Ascending aorta (tissue), 2 donors: ENCODE data around the gene ARHGAP30. TPM values are rescaled to one million over a fixed set of nuclear protein-coding genes. Genes with fewer than 3 reads are reported as not detected.
"Not testable (repeated sequence)": the region's sequence is repeated elsewhere in the genome, so short reads cannot be mapped to it uniquely, and the experiment has no call there.

Source experiments
- DNase-seq, 2 donors: peaks; one replicate each; pipeline ENCODE4 v3.0.0-alpha.2; 2019; ENCODE audit warnings: low spot score in 2 of 2
- H3K27ac ChIP-seq, 2 donors: fragments of 200-600 bp; sonication (generic); one replicate each; pipeline ENCODE4 v1.5.1; 2016 to 2017; ENCODE audit warnings: mild to moderate bottlenecking in 1 of 2
- H3K27me3 ChIP-seq: fragments of 200-600 bp; sonication (generic); one replicate; pipeline ENCODE4 v1.5.1; 2017
- H3K36me3 ChIP-seq, 2 donors: fragments of 200-600 bp; sonication (generic); one replicate each; pipeline ENCODE4 v1.5.1; 2016
- H3K4me1 ChIP-seq, 2 donors: fragments of 200-600 bp; sonication (generic); one replicate each; pipeline ENCODE4 v1.5.1; 2016 to 2017; ENCODE audit warnings: mild to moderate bottlenecking in 1 of 2
- H3K4me3 ChIP-seq, 2 donors: fragments of 200-600 bp; sonication (generic); one replicate each; pipeline ENCODE4 v1.5.1; 2016 to 2017; ENCODE audit warnings: mild to moderate bottlenecking in 1 of 2
- H3K9me3 ChIP-seq, 2 donors: fragments of 200-600 bp; sonication (generic); one replicate each; pipeline ENCODE4 v1.5.1; 2016
- intact Hi-C: fragments of 100-400 bp; cut with DNase I; formaldehyde crosslinking; loops from one replicate; pipeline ENCODE4 v1.15.1; 2023
- total RNA-seq: library from RNA; depleted of rRNA; stranded (reverse); fragments of >200 nt; gene quantifications from one replicate; pipeline ENCODE4 v1.1.0, GENCODE V29; 2016
- TF ChIP-seq, protein P1 (sequence below), 3 experiments: fragments of 200-600 bp in 2 of 3; fragments of 450-650 bp in 1 of 3; sonication (generic) in 2 of 3; IDR thresholded peaks; one replicate each; pipeline ENCODE4 v1.5.1; 2016 to 2019; ENCODE audit warnings: antibody characterized with exemption in 3 of 3, mild to moderate bottlenecking in 1 of 3, moderate library complexity in 1 of 3

The ARHGAP30 gene
- total RNA-seq, 1 donor from 2014 or later, result 14.7 TPM

DNA sequence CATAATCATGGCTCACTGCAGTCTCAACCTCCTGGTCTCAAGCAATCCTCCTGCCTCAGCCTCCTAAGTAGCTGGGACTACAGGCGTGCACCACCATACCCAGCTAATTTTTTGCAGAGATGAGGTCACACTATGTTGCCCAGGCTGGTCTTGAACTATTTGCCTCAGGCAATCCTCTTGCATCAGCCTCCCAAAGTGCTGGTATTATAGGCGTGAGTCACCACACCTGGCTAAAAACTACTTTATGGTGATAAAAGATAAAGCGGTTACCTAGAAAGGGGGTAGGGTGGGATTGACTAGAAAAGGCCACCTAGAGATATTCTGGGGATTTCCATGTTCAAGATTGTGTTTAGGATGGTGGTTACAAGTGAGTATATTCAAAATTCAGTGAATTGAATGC is 35.9 kb downstream of the ARHGAP30 start:
- TF ChIP-seq, protein P1, sequence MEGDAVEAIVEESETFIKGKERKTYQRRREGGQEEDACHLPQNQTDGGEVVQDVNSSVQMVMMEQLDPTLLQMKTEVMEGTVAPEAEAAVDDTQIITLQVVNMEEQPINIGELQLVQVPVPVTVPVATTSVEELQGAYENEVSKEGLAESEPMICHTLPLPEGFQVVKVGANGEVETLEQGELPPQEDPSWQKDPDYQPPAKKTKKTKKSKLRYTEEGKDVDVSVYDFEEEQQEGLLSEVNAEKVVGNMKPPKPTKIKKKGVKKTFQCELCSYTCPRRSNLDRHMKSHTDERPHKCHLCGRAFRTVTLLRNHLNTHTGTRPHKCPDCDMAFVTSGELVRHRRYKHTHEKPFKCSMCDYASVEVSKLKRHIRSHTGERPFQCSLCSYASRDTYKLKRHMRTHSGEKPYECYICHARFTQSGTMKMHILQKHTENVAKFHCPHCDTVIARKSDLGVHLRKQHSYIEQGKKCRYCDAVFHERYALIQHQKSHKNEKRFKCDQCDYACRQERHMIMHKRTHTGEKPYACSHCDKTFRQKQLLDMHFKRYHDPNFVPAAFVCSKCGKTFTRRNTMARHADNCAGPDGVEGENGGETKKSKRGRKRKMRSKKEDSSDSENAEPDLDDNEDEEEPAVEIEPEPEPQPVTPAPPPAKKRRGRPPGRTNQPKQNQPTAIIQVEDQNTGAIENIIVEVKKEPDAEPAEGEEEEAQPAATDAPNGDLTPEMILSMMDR (IDR thresholded peaks at IDR 0.05), result no peak
- Histone ChIP-seq H3K27ac (no peak overlapping the region), H3K4me3 (no peak overlapping the region), H3K27me3 (no peaks in the 10 kb centered on the region), H3K9me3 (no peaks in the 10 kb centered on the region), H3K36me3 (peaks cover 0 to 3% of the 10 kb centered on the region in 2 donors), H3K4me1 (no peaks in the 10 kb centered on the region)
- intact Hi-C loops, result no loop called here
- no peak for DNase-seq

DNA sequence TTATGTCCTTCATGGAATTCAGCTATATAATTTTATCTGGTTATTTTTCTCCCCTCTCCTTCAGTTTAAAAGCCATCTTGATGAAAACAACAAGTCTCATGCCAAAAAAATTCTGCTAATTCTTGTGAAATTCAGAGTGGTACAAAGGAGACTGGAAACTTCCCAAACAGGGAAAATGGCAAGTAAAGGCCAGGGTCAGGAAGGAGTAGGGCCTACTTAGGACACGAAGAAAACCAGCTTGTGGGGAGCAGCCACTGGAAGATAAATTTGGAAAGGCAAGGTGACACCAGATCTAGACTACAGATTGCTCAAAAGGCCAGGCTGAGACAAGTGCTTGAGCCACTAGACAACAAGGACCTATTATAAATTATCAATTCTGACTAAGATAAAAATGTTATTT is 37.3 kb downstream of the ARHGAP30 start:
- Histone ChIP-seq H3K4me1 (no peaks in the 10 kb centered on the region), H3K36me3 (no peaks in the 10 kb centered on the region), H3K4me3 (no peak overlapping the region), H3K27ac (no peak overlapping the region), H3K27me3 (no peaks in the 10 kb centered on the region), H3K9me3 (no peaks in the 10 kb centered on the region)
- TF ChIP-seq, protein P1 (IDR thresholded peaks at IDR 0.05), result no peak
- DNase-seq, result no peak
- intact Hi-C loops, result no loop called here

DNA sequence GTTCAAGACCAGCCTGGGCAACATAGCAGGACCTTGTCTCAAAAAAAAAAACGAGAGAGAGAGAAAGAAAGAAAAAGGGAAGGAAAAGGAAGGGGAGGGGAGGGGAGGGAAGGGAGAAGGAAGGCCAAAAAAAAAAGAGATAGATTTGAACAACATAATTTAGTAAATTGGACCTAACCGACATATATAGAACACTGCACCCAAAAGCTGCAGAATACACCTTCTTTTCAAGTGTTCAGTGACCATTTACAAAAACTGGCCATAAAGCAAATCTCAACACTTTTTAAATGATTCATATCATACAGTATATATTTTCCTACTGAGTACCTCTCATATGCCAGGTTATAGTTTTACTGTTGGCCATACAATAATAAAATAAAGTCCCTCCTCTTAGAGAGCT is 37.8 kb downstream of the ARHGAP30 start:
- Histone ChIP-seq H3K4me1 (no peaks in the 10 kb centered on the region), H3K9me3 (no peaks in the 10 kb centered on the region), H3K4me3 (no peak overlapping the region), H3K27me3 (no peaks in the 10 kb centered on the region), H3K27ac (no peak overlapping the region), H3K36me3 (no peaks in the 10 kb centered on the region)
- TF ChIP-seq, protein P1 (IDR thresholded peaks at IDR 0.05), result no peak
- no peak for DNase-seq
- intact Hi-C loops, result no loop called here

DNA sequence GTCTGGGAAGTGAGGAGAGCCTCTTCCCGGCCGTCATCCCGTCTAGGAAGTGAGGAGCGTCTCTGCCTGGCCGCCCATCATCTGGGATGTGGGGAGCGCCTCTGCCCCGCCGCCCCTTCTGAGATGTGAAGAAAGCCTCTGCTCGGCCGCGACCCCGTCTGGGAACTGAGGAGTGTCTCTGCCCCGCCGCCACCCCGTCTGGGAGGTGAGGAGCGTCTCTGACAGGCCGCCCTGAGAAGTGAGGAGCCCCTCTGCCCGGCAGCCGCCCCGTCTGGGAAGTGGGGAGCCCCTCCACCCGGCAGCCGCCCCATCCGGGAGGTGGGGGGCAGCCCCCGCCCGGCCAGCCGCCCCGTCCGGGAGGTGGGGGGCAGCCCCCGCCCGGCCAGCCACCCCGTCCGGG is 40.2 kb downstream of the ARHGAP30 start:
- H3K27ac ChIP-seq, H3K27me3 ChIP-seq, H3K4me3 ChIP-seq, DNase-seq, H3K4me1 ChIP-seq, H3K9me3 ChIP-seq, H3K36me3 ChIP-seq, intact Hi-C loops: not testable (repeated sequence)

DNA sequence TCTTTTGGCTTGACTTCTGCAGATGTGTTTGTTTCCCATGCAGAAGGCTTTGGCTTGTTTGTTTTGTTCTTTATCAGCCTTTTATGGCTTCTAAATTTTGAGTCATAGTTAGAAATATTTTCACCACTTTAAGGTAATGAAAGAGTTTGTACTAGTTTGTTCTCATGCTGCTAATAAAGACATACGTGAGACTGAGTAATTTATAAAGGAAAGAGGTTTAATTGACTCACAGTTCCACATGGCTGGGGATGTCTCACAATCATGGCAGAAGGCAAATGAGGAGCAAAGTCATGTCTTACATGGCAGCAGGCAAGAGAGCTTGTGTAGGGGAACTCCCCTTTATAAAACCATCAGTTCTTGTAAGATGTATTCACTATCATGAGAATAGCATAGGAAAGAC is 42.7 kb downstream of the ARHGAP30 start:
- H3K27ac ChIP-seq, H3K27me3 ChIP-seq, H3K4me3 ChIP-seq, H3K36me3 ChIP-seq, H3K4me1 ChIP-seq, DNase-seq, intact Hi-C loops, H3K9me3 ChIP-seq: not testable (repeated sequence)

DNA sequence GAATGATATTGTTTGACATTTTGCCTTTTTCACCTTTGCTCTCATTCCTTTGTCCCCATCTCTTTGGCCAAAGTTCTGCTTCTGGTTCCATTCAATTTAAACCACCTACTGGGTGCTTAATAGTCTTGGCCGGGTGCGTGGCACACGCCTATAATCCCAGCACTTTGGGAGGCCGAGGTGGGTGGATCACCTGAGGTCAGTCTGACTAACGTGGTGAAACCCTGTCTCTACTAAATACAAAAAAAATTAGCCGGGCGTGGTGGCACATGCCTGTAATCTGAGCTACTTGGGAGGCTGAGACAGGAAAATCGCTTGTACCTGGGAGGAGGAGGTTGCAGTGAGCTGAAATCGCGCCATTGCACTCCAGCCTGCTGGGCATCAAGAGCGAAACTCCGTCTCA is 47.3 kb downstream of the ARHGAP30 start:
- DNase-seq, H3K27me3 ChIP-seq, H3K4me3 ChIP-seq, H3K9me3 ChIP-seq, intact Hi-C loops, H3K27ac ChIP-seq, H3K36me3 ChIP-seq: not testable (repeated sequence)
- H3K4me1 ChIP-seq, result peaks cover 0 to 13% of the 10 kb centered on the region in 2 donors

DNA sequence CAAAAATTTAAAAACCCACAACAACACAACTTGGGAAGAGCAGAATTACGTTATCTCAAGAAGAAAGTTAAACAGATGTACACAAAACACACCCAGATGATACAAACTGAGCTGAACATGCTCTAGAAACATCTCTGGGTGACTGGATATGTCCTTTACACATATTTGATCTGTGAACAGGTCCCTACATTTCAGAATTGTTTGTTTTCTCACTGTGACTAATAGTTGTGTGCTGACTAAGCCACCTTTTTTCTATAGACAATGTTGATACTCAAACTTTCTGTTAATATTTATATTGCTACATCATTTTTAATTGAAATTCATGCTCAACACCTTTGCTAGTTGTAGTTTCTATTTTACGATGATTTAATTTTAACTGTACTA is 47.7 kb downstream of the ARHGAP30 start:
- no peak overlapping the region for H3K4me3 ChIP-seq
- intact Hi-C loops, result no loop called here
- no peak overlapping the region for H3K27ac ChIP-seq
- TF ChIP-seq, protein P1 (IDR thresholded peaks at IDR 0.05), result no peak
- no peak for DNase-seq
- H3K27me3 ChIP-seq, result no peaks in the 10 kb centered on the region
- peaks cover 0 to 13% of the 10 kb centered on the region in 2 donors for H3K4me1 ChIP-seq
- H3K9me3 ChIP-seq, result no peaks in the 10 kb centered on the region
- H3K36me3 ChIP-seq, result no peaks in the 10 kb centered on the region
